ENCODE results near the gene VAMP2. TPM values are rescaled to one million over a fixed set of nuclear protein-coding genes. Genes with fewer than 3 reads are reported as not detected.

The VAMP2 gene
- polyA plus RNA-seq, 2 of the 4 experiments (the other 2 are of a cell fraction), result 19.2 to 21.7 TPM

GRCh38 chr17:8119581-8120519 is 42.9 kb downstream of the VAMP2 start:
- peak; percentile 96 for FAIRE-seq
- Histone ChIP-seq H3K4me1 (peaks cover 22% of the 10 kb centered on the region), H3K4me2 (peak overlapping the region; percentile 95), H3K9me3 (no peaks in the 10 kb centered on the region), H3K4me3 (peak overlapping the region; percentile 56), H3K27ac (peak overlapping the region; percentile 65 to 83)
- peak; percentile 89 to 98 for DNase-seq (ENCODE audit: low read depth in 1 of 2, low spot score in 1 of 2)
- 1% methylated on average over 28 of the region's 28 CpGs for WGBS (ENCODE audit: missing lambda C conversion rate)
- POLR2A ChIA-PET, result interaction anchor here (0.5 to 4.4 kb wide), 24 partner anchors 20 to 263 kb away, joined by 3 to 41 read pairs (median 4); partner anchors contain the start of genes CTC1, KRABD2, NAA38 and PFAS
- CTCF ChIA-PET, result interaction anchor here (0.7 to 24.1 kb wide), 37 partner anchors 8 to 221 kb away, joined by 3 to 1490 read pairs (median 4); partner anchors contain the start of genes ALOX12B, BORCS6, CTC1 and PER1
- peak; percentile 37 to 41 for ATAC-seq
- TF ChIP-seq, protein P1, sequence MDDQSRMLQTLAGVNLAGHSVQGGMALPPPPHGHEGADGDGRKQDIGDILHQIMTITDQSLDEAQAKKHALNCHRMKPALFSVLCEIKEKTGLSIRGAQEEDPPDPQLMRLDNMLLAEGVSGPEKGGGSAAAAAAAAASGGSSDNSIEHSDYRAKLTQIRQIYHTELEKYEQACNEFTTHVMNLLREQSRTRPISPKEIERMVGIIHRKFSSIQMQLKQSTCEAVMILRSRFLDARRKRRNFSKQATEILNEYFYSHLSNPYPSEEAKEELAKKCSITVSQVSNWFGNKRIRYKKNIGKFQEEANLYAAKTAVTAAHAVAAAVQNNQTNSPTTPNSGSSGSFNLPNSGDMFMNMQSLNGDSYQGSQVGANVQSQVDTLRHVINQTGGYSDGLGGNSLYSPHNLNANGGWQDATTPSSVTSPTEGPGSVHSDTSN (IDR thresholded peaks at IDR 0.05), result no peak
- TF ChIP-seq, protein P2, sequence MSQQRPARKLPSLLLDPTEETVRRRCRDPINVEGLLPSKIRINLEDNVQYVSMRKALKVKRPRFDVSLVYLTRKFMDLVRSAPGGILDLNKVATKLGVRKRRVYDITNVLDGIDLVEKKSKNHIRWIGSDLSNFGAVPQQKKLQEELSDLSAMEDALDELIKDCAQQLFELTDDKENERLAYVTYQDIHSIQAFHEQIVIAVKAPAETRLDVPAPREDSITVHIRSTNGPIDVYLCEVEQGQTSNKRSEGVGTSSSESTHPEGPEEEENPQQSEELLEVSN (IDR thresholded peaks at IDR 0.05; ENCODE audit: borderline replicate concordance, low read depth), result peak; percentile 21; the same call in 1 of the 2 replicates
- TF ChIP-seq NPAS2 (CRISPR knock-in tag; IDR thresholded peaks at IDR 0.05; ENCODE audit: borderline replicate concordance) (no peak; the same call in 1 of the 2 replicates), JUNB (IDR thresholded peaks at IDR 0.05) (no peak; the same call in 1 of the 2 replicates), KDM1A (IDR thresholded peaks at IDR 0.05; ENCODE audit: low read depth) (0 out of 2 replicates have a peak, but pooled peaks have one; percentile 23), EHMT2 (IDR thresholded peaks at IDR 0.05; ENCODE audit: low read depth) (no peak), CHD4 (IDR thresholded peaks at IDR 0.05; ENCODE audit: borderline replicate concordance) (no peak), ZNF302 (CRISPR knock-in tag; IDR thresholded peaks at IDR 0.05) (no peak), CEBPB (IDR thresholded peaks at IDR 0.05) (peak; percentile 49 to 82; a peak in 3 of 4 replicates), POLR2AphosphoS2 (conservative IDR thresholded peaks at IDR 0.05; ENCODE audit: low read length) (no peak), HOXA7 (CRISPR knock-in tag; IDR thresholded peaks at IDR 0.05) (0 out of 2 replicates have a peak, but pooled peaks have one; percentile 23), TFCP2L1 (CRISPR knock-in tag; IDR thresholded peaks at IDR 0.05) (no peak), CBX8 (IDR thresholded peaks at IDR 0.05) (no peak), SREBF2 (IDR thresholded peaks at IDR 0.05) (peak; percentile 93), ZSCAN20 (CRISPR knock-in tag; IDR thresholded peaks at IDR 0.05) (no peak), RCOR1 (IDR thresholded peaks at IDR 0.05; ENCODE audit: low read depth, low read length) (no peak), NFE2L2 (conservative IDR thresholded peaks at IDR 0.05; ENCODE audit: low read length) (no peak), BHLHE40 (IDR thresholded peaks at IDR 0.05; ENCODE audit: low read depth, low read length) (no peak), FOSB (CRISPR knock-in tag; IDR thresholded peaks at IDR 0.05) (0 out of 2 replicates have a peak, but pooled peaks have one; percentile 46), HOXB13 (CRISPR knock-in tag; IDR thresholded peaks at IDR 0.05; ENCODE audit: low read depth) (no peak), PHF8 (IDR thresholded peaks at IDR 0.05; ENCODE audit: borderline replicate concordance, low read depth) (no peak), GATA3 (IDR thresholded peaks at IDR 0.05; ENCODE audit: borderline replicate concordance) (0 out of 2 replicates have a peak, but pooled peaks have one; percentile 27), ELK1 (IDR thresholded peaks at IDR 0.05; ENCODE audit: low read depth, low read length) (no peak), HDAC2 (IDR thresholded peaks at IDR 0.05) (no peak), MAZ (IDR thresholded peaks at IDR 0.05; ENCODE audit: borderline replicate concordance, low read depth, low read length) (peak; percentile 96; the same call in 1 of the 2 replicates), POLR2A (IDR thresholded peaks at IDR 0.05; ENCODE audit: low read length) (no peak), RNF2 (IDR thresholded peaks at IDR 0.05; ENCODE audit: borderline replicate concordance, low read depth) (no peak), USF2 (IDR thresholded peaks at IDR 0.05) (no peak), NR3C1 (IDR thresholded peaks at IDR 0.05) (no peak), MAFK (IDR thresholded peaks at IDR 0.05; ENCODE audit: partially characterized antibody) (no peak), HOXB5 (CRISPR knock-in tag; IDR thresholded peaks at IDR 0.05) (peak; percentile 74; the same call in 1 of the 2 replicates)
- TF ChIP-seq, protein P3, sequence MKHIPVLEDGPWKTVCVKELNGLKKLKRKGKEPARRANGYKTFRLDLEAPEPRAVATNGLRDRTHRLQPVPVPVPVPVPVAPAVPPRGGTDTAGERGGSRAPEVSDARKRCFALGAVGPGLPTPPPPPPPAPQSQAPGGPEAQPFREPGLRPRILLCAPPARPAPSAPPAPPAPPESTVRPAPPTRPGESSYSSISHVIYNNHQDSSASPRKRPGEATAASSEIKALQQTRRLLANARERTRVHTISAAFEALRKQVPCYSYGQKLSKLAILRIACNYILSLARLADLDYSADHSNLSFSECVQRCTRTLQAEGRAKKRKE (CRISPR knock-in tag; IDR thresholded peaks at IDR 0.05; ENCODE audit: low read depth), result peak; percentile 61; the same call in 1 of the 2 replicates
- TF ChIP-seq, protein P4, sequence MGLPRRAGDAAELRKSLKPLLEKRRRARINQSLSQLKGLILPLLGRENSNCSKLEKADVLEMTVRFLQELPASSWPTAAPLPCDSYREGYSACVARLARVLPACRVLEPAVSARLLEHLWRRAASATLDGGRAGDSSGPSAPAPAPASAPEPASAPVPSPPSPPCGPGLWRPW (IDR thresholded peaks at IDR 0.05), result no peak
- TF ChIP-seq, protein P5, sequence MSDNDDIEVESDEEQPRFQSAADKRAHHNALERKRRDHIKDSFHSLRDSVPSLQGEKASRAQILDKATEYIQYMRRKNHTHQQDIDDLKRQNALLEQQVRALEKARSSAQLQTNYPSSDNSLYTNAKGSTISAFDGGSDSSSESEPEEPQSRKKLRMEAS (IDR thresholded peaks at IDR 0.05), result peak; percentile 61
- TF ChIP-seq, protein P6, sequence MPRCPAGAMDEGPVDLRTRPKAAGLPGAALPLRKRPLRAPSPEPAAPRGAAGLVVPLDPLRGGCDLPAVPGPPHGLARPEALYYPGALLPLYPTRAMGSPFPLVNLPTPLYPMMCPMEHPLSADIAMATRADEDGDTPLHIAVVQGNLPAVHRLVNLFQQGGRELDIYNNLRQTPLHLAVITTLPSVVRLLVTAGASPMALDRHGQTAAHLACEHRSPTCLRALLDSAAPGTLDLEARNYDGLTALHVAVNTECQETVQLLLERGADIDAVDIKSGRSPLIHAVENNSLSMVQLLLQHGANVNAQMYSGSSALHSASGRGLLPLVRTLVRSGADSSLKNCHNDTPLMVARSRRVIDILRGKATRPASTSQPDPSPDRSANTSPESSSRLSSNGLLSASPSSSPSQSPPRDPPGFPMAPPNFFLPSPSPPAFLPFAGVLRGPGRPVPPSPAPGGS (IDR thresholded peaks at IDR 0.05), result no peak
